Measurements from ENCODE around the gene KCNJ1. TPM values are rescaled to one million over a fixed set of nuclear protein-coding genes. Genes with fewer than 3 reads are reported as not detected.
A peak's percentile ranks its signal among the peaks of the same experiment; 100 is the strongest.

Gene KCNJ1
- total and polyA plus RNA-seq, 12 donors: 0.01 to 0.29 (median 0.13) TPM; not detected in 7

DNA sequence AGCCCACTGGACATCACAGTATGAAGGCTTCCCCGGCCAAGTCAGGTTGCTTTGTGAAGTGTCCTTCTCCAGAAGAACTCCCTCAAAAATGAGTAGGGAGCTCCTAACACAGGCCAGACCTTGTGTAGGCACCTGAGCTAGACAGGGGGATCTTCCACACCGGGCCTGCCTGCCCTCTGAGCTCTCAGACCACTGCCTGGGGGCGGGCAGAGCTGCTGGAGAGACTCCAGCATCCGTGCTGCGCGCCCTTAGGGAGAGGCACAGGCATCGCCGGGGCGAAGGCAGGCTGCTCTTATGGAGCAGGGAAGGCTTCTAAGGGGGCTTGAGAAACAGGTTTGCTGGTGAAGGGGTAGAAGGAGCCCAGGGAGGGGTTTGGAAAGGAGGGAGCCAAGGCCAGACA, 28.4 kb upstream of the KCNJ1 start:
- intact Hi-C loops (cut with DNase I): no loop called here
- no peak overlapping the region for H3K4me3 ChIP-seq
- no peak for TF ChIP-seq CTCF (IDR thresholded peaks at IDR 0.05)
- H3K4me1 ChIP-seq: peaks cover under 1 to 82% (median 25%) of the 10 kb centered on the region in 9 donors
- peak in 6 of 8 donors; percentile 4 to 45 (median 35) for ATAC-seq
- H3K36me3 ChIP-seq: no peaks in the 10 kb centered on the region
- 38 to 65% methylated on average over 9 of the region's 9 CpGs for WGBS, 2 donors
- H3K27ac ChIP-seq: peak overlapping the region; percentile 5 to 83 (median 74)
- peaks cover 0 to 14% (median 7%) of the 10 kb centered on the region in 7 donors for H3K27me3 ChIP-seq
- peak in 1 of 2 donors; percentile 45 for DNase-seq
- no peaks in the 10 kb centered on the region for H3K9me3 ChIP-seq

- Histone ChIP-seq H3K27ac (peak overlapping the region in 9 of 10 donors; percentile 36 to 83 (median 74)), H3K4me1 (peaks cover 5 to 85% (median 30%) of the 10 kb centered on the region in 9 donors), H3K27me3 (peaks cover 0 to 22% (median 15%) of the 10 kb centered on the region in 7 donors), H3K4me3 (no peak overlapping the region), H3K9me3 (no peaks in the 10 kb centered on the region), H3K36me3 (no peaks in the 10 kb centered on the region)
- TF ChIP-seq CTCF (IDR thresholded peaks at IDR 0.05): no peak
- 31 to 38% methylated on average over 6 of the region's 6 CpGs for WGBS, 2 donors
- intact Hi-C loops (cut with DNase I): no loop called here
- DNase-seq (peak; percentile 72 to 76), ATAC-seq (peak; percentile 57 to 88 (median 81))
These were observed 27.6 kb upstream of the KCNJ1 start for GRCh38 chr11:128894685-128895084.

GRCh38 chr11:128894286-128894681, 27.2 kb upstream of the KCNJ1 start:
- no peaks in the 10 kb centered on the region for H3K36me3 ChIP-seq
- no peak for TF ChIP-seq CTCF (IDR thresholded peaks at IDR 0.05)
- H3K27me3 ChIP-seq: peaks cover 0 to 26% (median 19%) of the 10 kb centered on the region in 7 donors
- H3K9me3 ChIP-seq: no peaks in the 10 kb centered on the region
- no peak for DNase-seq
- H3K4me1 ChIP-seq: peaks cover 5 to 85% (median 30%) of the 10 kb centered on the region in 9 donors
- intact Hi-C loops (cut with DNase I): no loop called here
- peak overlapping the region in 9 of 10 donors; percentile 36 to 83 (median 74) for H3K27ac ChIP-seq
- WGBS, 2 donors: 45 to 51% methylated on average over 3 of the region's 3 CpGs
- H3K4me3 ChIP-seq: no peak overlapping the region
- ATAC-seq: no peak

- Histone ChIP-seq H3K36me3 (no peaks in the 10 kb centered on the region), H3K27me3 (peaks cover 0 to 32% (median 22%) of the 10 kb centered on the region in 7 donors), H3K4me1 (peaks cover 5 to 82% (median 30%) of the 10 kb centered on the region in 9 donors), H3K27ac (peak overlapping the region; percentile 27 to 83 (median 74)), H3K4me3 (no peak overlapping the region), H3K9me3 (no peaks in the 10 kb centered on the region)
- no peak for TF ChIP-seq CTCF (IDR thresholded peaks at IDR 0.05)
- WGBS, 2 donors: 41 to 58% methylated on average over 9 of the region's 9 CpGs
- ATAC-seq (peak in 7 of 8 donors; percentile 26 to 62 (median 39)), DNase-seq (no peak)
- intact Hi-C loops (cut with DNase I): no loop called here
These were observed 26.6 kb upstream of the KCNJ1 start for GRCh38 chr11:128893578-128894285.

Data from heart right ventricle (tissue), 16 donors.